NCI-H128 (cell line): ENCODE results near the gene RAB11B.
A peak's percentile ranks its signal among the peaks of the same experiment; 100 is the strongest.
"Not testable (repeated sequence)": the region's sequence is repeated elsewhere in the genome, so short reads cannot be mapped to it uniquely, and the experiment has no call there.

ENCODE experiments used
- DNase-seq: peaks from one replicate; lab custom pipeline; 2025; ENCODE audit not compliant: unreplicated experiment; lab: John Stamatoyannopoulos, UW

The RAB11B gene

DNA sequence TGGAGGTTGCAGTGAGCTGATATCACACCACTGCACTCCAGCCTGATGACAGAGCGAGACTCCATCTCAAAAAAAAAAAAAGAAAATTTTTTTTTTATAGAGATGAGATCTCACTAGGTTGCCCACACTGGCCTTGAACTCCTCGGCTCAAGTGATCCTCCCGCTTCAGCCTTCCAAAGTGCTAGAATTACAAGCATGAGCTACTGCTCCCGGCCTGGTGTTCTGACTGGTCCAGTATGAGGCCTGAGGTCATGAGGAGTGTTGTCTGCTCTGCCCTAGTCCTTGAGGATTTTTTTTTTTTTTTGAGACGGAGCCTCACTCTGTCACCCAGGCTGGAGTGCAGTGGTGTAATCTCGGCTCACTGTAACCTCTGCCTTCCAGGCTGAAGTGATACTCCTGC, 35.2 kb downstream of the RAB11B start:
- DNase-seq, result not testable (repeated sequence)

DNA sequence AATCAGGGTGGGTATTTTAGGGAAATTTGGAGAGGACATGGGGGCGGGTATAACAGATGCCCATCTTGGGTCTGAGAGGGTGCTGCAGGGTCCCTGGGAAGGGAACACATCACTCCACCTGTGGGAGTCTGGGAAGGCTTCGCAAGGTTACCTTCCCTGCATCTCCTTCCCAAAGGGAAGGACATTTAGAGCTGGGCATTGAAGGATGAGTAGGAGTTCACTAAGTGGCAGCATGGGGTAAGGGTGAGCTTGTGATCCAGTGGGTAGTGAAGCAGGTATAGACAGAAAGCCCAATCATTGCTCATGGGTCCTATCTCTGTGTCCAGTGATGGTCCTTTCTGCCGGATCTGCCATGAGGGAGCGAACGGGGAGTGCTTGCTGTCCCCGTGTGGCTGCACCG, 36.1 kb downstream of the RAB11B start:
- DNase-seq, result no peak

DNA sequence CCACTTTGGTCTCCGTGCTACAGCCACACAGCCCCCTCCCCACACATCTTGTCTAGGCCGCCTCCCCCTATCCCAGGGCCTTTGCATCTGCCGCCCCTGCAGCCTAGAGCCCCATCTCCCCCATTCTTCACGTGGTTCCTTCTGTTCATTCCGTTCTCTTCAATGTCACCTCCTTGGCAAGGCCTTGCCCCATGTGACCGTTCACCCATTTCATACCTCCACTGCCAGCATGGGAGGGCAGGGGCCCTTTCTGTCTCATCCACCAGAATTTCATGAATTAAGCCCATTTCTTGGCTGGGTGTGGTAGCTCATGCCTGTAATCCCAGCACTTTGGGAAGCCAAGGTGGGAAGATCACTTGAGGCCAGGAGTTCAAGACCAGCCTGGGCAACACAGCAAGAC, 38.9 kb downstream of the RAB11B start:
- no peak for DNase-seq

DNA sequence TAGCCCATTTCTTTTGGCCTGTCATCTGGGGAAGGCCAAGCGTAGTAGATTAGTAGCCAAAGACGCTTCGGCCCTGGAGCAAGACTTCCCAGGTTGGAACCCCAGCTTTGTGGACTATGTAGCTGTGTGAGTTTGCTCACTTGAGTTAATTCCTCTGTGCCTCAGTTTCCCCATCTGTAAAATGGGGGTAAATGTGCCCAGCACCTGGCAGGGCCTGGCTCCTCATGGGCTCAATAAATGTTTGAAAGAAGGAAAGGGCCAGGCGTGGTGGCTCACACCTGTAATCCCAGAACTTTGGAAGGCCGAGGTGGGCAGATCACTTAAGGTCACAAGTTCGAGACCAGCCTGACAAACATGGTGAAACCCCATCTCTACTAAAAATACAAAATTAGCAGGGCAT, 39.7 kb downstream of the RAB11B start:
- DNase-seq, result no peak

DNA sequence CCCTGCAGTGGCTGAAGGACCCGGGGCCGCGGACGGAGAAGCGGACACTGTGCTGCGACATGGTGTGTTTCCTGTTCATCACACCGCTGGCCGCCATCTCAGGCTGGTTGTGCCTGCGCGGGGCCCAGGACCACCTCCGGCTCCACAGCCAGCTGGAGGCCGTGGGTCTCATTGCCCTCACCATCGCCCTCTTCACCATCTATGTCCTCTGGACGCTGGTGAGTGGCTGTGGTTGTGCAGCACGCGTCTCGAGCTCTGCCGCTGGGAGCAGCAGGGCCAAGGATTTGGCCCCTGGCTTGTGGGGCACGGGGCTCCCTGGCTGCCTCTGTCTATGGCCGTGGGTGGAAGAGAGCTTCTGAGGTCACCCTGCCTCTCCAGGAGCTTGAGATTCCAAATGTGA, 40.5 kb downstream of the RAB11B start:
- no peak for DNase-seq

DNA sequence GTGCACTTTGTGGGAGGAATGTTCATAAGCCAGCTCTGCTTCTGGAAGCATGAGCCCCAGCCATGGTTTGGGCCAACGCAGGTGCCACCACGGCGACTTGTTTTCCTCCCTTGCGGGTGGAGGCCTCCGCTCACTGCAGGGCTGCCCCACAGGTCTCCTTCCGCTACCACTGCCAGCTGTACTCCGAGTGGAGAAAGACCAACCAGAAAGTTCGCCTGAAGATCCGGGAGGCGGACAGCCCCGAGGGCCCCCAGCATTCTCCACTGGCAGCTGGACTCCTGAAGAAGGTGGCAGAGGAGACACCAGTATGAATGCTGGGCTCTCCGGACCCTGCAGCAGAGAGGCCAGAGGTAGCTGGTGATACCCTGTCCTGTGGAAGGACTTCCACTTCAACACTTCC, 48.1 kb downstream of the RAB11B start:
- DNase-seq, result no peak

DNA sequence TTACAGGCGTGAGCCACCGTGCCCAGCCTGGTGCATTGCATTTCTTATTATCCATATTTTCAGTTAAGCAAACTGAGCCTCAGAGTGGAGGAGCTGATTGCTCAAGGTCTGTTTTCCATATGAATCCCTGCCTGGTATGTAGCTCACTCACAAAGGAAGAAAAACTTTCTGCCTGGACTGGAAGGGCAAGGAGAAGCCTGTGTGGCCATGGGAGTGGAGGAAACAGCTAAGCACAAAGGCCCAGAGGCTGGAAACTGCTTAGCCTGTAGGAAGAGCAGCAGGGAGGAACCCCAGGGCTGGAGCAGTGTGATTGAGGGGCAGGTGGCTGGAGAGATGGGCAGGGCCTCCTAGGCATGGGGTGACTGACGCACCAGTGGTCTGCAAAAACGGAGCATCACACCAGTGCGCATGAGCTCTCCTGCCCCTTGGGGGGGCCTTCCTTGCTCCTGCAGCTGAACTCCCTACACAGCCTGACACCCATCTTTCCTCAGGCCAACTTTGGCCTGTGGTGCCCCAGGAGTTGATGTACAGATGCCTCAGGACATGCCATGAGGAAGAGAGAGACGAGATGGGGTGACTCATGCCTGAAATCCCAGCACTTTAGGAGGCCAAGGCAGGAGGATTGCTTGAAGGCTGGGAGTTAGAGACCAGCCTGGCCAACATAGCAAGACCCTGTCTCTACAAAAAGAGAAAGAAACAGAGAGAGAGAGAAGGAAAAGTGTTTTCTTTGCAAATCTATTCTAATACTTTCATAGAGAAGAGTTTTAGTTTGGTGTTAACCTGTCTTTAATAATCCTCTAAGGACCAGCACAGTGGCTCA, 51.8 kb downstream of the RAB11B start:
- DNase-seq, result no peak

DNA sequence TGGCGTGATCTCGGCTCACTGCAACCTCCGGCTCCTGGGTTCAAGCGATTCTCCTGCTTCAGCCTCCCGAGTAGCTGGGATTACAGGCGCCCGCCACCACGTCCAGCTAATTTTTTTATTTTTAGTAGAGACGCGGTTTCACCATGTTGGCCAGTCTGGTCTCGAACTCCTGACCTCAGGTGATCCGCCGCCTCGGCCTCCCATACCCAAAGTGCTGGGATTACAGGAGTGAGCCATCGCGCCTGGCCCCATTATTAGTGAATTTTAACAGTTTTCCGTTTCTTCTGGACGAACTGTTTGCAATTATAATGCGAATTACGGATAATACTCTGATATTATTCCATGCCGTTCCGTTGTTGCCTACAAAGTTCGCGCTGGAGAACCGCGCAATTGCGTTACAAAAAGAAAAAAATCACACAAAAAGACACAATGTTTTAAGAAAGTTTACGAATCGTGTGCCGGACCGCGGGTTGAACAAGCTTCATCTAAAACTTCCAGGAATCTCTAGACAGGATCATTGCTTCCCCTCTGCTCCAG, 54.0 kb downstream of the RAB11B start:
- not testable (repeated sequence) for DNase-seq

DNA sequence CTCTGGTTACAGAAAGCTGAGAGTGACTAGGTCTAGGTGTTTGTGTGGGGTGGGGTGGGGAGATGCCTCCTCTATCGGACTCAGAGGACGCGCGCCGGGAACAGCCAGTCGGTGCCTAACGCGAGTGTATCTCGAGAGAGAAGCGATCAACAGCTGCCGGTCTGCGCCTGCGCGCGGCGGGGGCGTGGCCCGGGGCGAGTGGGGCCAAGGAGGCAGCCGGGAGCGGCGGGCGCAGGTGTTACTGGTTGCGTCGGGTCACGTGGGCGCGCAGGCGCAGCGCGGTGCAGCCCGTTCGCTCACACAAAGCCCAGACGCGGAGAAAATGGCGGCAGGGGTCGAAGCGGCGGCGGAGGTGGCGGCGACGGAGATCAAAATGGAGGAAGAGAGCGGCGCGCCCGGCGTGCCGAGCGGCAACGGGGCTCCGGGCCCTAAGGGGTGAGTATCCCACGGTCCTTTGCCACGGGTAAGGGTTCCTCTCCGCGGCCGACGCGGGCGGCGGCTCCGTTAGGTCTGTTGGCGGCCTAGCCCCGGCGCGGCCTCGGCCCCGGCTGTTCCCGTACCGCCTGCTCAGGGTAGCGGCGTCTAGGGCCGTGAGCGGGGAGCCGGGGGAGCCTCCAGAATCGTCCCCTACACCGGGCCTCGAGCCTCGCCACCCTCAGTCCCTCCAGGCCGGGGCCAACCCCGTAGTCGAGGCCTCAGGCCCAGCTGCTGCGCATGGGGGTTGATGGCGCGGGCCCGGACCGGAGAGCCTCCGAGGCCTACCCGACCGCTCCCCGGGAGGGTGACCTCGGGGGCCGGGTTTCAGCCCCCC, 54.7 kb downstream of the RAB11B start, which contains the start of gene HNRNPM:
TSS of gene HNRNPM (plus strand) at position 299 of the 811 bp plus-strand sequence. CDS start at position 323, 24 bp downstream.
- DNase-seq, result peak; percentile 96

DNA sequence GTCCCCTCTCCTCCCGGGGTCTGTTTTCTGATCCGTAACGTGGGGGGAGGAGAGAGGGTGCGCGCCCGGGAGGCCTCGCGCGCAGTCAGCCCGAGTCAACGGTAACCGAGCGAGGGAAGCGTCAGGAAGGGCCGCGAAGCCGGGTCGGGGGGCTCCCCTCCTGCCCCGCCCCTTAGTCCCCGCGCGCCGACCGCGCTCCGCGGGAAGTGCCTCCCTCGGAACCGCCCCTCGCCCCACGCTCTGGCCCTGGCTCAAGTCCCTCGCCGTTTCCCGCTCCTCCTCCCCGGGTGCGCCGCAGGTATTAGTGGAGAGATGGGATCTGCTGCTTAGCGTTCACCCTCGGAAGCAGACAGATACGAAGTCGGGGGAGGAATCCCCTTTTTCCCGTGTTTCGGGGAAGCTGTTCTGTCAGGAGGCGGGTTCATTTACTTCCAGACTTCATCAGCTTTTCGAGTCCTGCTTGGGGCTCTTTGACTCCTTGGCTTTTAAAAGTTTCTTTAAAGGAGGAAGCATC, 55.4 kb downstream of the RAB11B start:
- DNase-seq, result peak; percentile 1

DNA sequence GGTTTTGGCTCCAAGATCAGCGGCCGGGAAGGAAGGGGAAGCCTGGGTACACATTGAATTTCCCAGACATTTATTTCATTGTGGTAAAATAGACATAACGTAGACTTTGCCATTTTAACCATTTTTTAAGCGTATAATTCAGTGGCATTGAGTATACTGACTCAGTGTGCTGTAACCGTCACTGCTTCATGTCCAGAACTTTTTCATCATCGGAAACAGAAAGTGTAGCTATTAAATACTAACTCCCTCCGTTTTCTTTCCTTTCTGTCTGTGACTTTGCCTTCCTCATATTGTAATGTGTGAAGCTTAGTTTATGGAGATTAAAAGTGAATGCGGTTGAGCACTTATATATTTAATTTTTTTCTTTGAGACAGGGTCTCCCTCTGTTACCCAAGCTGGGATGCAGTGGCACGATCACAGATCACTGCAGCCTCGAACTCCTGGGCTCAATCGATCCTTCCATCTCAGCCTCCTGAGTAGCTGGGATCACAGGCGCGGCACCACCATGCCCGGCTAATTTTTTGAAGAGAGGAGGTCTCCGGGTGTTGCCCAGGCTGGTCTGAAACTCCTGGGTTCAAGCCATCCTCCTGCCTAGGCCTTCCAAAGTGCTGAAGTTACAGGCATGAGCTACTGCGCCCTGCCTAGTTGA, 56.0 kb downstream of the RAB11B start:
- no peak for DNase-seq

DNA sequence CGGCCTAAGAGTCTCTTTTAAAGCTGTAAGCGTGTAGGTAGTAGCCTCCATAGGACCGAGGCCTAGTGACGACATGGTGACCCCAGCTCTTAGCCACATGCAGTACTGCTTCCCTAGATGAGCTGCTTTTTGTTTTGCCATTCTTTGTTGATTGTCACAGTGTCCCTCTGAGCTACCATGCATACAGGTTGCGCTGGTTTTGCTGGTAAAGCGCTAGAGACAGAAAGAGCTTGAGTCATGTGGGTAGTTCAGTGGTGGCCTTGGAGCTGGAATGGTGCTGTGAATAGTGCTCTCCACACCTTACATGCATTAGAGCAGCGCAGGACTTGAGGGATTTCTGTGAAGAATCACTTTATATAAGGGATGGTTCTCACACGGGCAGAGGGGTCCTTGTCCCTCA, 59.7 kb downstream of the RAB11B start:
- no peak for DNase-seq

DNA sequence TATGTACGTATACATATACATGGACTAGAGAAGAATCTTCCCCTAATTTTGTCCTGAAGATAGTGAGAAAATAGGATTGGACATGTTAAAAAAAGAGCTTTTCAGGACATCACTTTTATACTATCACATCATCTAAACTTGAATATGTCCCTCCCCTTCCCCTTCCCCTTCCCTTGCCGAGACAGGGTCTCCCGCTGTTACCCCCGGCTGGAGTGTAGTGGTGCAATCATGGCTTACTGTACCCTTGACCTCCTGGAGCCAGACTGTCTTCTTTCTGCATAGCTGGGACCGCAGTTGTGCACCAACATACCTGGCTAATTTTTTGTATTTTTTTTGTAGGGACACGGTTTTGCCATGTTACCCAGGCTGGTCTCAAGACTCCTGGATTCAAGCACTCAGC, 61.2 kb downstream of the RAB11B start:
- DNase-seq, result no peak

DNA sequence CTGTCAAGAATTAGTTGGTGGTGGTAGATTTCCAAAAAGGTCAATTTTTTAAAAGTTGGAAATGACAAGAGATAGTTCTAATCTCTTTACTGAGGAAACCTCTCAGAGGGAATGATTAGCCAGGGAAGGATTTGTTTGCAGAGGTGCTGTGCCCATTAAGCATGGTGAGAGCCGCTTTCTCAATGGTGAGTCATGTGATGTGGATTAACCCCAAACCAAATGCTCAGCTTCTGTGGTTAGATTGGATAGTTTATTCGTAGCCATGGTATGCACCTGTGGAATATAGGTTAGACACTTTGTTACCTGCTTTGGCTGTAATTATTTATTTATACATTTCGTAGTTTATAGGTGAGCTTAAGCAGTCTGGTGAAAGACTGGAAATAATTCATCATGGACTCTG, 61.7 kb downstream of the RAB11B start:
- no peak for DNase-seq

DNA sequence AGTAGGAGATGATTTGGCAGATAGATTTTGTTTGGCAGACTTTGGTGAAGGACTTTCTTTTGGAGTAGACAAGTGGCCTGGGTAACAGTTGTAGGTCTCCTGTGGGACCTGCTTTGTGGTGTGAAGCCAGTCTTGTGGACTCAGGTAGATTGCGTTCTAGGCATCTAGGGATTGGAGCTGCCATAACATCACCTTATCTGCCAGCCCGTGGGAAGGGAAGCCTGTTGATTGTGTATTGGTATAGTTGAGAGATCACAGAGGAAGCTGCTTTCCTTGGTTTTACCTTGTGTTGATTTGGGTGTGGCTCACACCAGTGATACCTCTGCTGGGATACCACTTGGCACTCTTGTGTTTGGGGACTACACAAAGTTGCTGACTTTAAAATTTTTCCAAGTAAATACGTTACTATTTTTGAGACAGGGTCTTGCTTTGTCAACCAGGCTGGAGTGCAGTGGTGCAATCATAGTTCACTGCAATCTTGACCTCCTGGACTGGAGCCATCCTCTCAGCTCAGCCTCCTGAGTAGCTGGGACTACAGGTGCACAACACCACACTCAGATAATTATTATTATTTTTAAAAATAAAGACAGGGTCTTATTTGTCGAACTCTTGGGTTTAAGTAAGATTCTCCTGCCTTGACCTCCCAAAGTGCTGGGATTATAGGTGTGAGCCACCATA, 62.4 kb downstream of the RAB11B start:
- DNase-seq, result no peak

DNA sequence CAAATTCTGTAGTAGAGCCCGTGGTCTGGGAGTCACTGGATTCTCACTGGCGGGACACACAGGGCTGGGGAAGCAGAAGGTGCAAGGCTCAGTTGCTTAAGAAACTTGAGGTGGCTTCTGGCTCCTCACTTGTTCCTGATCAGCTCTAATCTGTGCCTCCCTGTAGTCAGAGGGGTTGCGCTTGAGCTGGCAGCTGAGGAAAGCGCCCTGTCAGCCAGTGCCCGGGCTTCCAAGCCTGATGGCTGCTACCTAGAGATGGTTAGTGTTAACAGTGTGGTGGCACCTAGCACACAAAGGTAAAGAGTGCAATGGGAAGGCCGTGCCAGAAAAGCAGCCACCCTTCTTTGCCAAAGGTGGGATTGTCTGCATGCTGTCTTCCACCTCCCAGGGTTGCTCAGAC, 63.5 kb downstream of the RAB11B start:
- DNase-seq, result no peak
